Measurements from ENCODE around the gene DHRS3. TPM values are rescaled to one million over a fixed set of nuclear protein-coding genes. Genes with fewer than 3 reads are reported as not detected.

The DHRS3 gene
- total and polyA plus RNA-seq, 2 donors (not counting 1 experiment from before 2014, with no cell fraction given), result 0.37 TPM

- no peak overlapping the region for H3K9ac ChIP-seq (ENCODE audit: low read length)
- no peaks in the 10 kb centered on the region for H3K9me3 Mint-ChIP-seq (ENCODE audit: insufficient read depth)
- ATAC-seq (ENCODE audit: low read depth), result no peak
- intact Hi-C loops (cut with micrococcal nuclease), result no loop called here
- ChIA-PET POLR2A (no interaction called here), CTCF (no interaction called here)
- H3K9me3 ChIP-seq (ENCODE audit: control extremely low read depth in 1 of 3, control insufficient read depth in 2 of 3, insufficient read depth in 1 of 3, low read length in 2 of 3), result peaks cover 0 to 6% (median 0%) of the 10 kb centered on the region in 3 donors
- H2AFZ ChIP-seq (ENCODE audit: insufficient read depth, low read depth, low read length, poor library complexity, severe bottlenecking), result no peak overlapping the region
- TF ChIP-seq, protein P1, sequence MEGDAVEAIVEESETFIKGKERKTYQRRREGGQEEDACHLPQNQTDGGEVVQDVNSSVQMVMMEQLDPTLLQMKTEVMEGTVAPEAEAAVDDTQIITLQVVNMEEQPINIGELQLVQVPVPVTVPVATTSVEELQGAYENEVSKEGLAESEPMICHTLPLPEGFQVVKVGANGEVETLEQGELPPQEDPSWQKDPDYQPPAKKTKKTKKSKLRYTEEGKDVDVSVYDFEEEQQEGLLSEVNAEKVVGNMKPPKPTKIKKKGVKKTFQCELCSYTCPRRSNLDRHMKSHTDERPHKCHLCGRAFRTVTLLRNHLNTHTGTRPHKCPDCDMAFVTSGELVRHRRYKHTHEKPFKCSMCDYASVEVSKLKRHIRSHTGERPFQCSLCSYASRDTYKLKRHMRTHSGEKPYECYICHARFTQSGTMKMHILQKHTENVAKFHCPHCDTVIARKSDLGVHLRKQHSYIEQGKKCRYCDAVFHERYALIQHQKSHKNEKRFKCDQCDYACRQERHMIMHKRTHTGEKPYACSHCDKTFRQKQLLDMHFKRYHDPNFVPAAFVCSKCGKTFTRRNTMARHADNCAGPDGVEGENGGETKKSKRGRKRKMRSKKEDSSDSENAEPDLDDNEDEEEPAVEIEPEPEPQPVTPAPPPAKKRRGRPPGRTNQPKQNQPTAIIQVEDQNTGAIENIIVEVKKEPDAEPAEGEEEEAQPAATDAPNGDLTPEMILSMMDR (IDR thresholded peaks at IDR 0.05), result no peak
- no peak for TF ChIP-seq EZH2 (IDR thresholded peaks at IDR 0.05; ENCODE audit: borderline replicate concordance, insufficient read depth, low read depth, low read length, poor library complexity, severe bottlenecking)
- no peak overlapping the region for H3K4me2 ChIP-seq (replicated peaks; ENCODE audit: low read depth, low read length, poor library complexity, severe bottlenecking)
- no peak for DNase-seq
- no peak overlapping the region for H3K27ac Mint-ChIP-seq
- no peaks in the 10 kb centered on the region for H3K79me2 ChIP-seq (ENCODE audit: control insufficient read depth, insufficient read depth, low read length)
- H3K27ac ChIP-seq (ENCODE audit: low read length in 2 of 2), result no peak overlapping the region
- no peaks in the 10 kb centered on the region for H4K20me1 ChIP-seq (ENCODE audit: control insufficient read depth, insufficient read depth, low read length, poor library complexity, severe bottlenecking)
- no peak overlapping the region for H3K4me3 ChIP-seq (ENCODE audit: control extremely low read depth in 1 of 5, extremely low read depth in 1 of 5, insufficient read depth in 1 of 5, low read depth in 2 of 5, low read length in 4 of 5)
- no peak overlapping the region for H3K4me3 Mint-ChIP-seq
- no peaks in the 10 kb centered on the region for H3K4me1 Mint-ChIP-seq
- H3K4me1 ChIP-seq (ENCODE audit: control insufficient read depth in 2 of 2, insufficient read depth in 2 of 2, low read length in 2 of 2), result no peaks in the 10 kb centered on the region
- WGBS (ENCODE audit: insufficient coverage), result 95% methylated on average over 15 of the region's 16 CpGs
- no peaks in the 10 kb centered on the region for H3K36me3 ChIP-seq (replicated peaks in 1 of 2; ENCODE audit: control extremely low read depth in 1 of 2, control insufficient read depth in 1 of 2, extremely low read depth in 1 of 2, insufficient read depth in 2 of 2, low read length in 1 of 2)
- H3K27me3 ChIP-seq (replicated peaks in 1 of 4; ENCODE audit: control extremely low read depth in 1 of 4, control insufficient read depth in 3 of 4, insufficient read depth in 4 of 4, low read length in 3 of 4), result no peaks in the 10 kb centered on the region
- peaks cover 2% of the 10 kb centered on the region for H3K27me3 Mint-ChIP-seq
Observed at GRCh38 chr1:12552951-12553921, 64.8 kb downstream of the DHRS3 start.

Measured in B cell (primary cell).